Measurements from ENCODE around the gene BIVM. TPM values are rescaled to one million over a fixed set of nuclear protein-coding genes. Genes with fewer than 3 reads are reported as not detected.

Gene BIVM
- total RNA-seq, 4 donors from 2014 or later = 5.4 to 16.0 (median 7.7) TPM

- intact Hi-C loops (cut with DNase I; ENCODE audit: low total_unique reads) = no loop called here
- no peak overlapping the region for H3K4me3 ChIP-seq (ENCODE audit: low read depth, poor library complexity, severe bottlenecking)
- WGBS, 2 donors = 96 to 100% methylated on average over 1 of the region's 1 CpG
- no peak for TF ChIP-seq CTCF (IDR thresholded peaks at IDR 0.05)
- no peak for TF ChIP-seq POLR2A (IDR thresholded peaks at IDR 0.05)
- no peak for DNase-seq (ENCODE audit: low spot score in 2 of 2)
Measured at GRCh38 chr13:102817241-102817640, 18.3 kb downstream of the BIVM start.

- intact Hi-C loops (cut with DNase I; ENCODE audit: low total_unique reads) = no loop called here
- TF ChIP-seq POLR2A (IDR thresholded peaks at IDR 0.05) (no peak), CTCF (IDR thresholded peaks at IDR 0.05) (no peak)
- no peak for DNase-seq (ENCODE audit: low spot score in 2 of 2)
- no peak overlapping the region for H3K4me3 ChIP-seq (ENCODE audit: low read depth, poor library complexity, severe bottlenecking)
Measured at GRCh38 chr13:102817907-102818306, 19.0 kb downstream of the BIVM start.

GRCh38 chr13:102825400-102825799 lies 26.5 kb downstream of the BIVM start:
- TF ChIP-seq POLR2A (IDR thresholded peaks at IDR 0.05) (no peak), CTCF (IDR thresholded peaks at IDR 0.05) (no peak)
- intact Hi-C loops (cut with DNase I; ENCODE audit: low total_unique reads) = no loop called here
- DNase-seq (ENCODE audit: low spot score in 2 of 2) = no peak
- H3K4me3 ChIP-seq (ENCODE audit: low read depth, poor library complexity, severe bottlenecking) = no peak overlapping the region
- WGBS, 2 donors = 87 to 96% methylated on average over 4 of the region's 4 CpGs

GRCh38 chr13:102825921-102826706 lies 27.2 kb downstream of the BIVM start:
- intact Hi-C loops (cut with DNase I; ENCODE audit: low total_unique reads) = no loop called here
- DNase-seq (ENCODE audit: low spot score in 2 of 2) = no peak
- 72 to 75% methylated on average over 8 of the region's 8 CpGs for WGBS, 2 donors
- no peak for TF ChIP-seq POLR2A (IDR thresholded peaks at IDR 0.05)
- H3K4me3 ChIP-seq (ENCODE audit: low read depth, poor library complexity, severe bottlenecking) = no peak overlapping the region

GRCh38 chr13:102830646-102831045 lies 31.7 kb downstream of the BIVM start:
- DNase-seq (ENCODE audit: low spot score in 2 of 2) = no peak
- no peak overlapping the region for H3K4me3 ChIP-seq (ENCODE audit: low read depth, poor library complexity, severe bottlenecking)
- 33 to 44% methylated on average over 4 of the region's 4 CpGs for WGBS, 2 donors
- intact Hi-C loops (cut with DNase I; ENCODE audit: low total_unique reads) = no loop called here
- no peak for TF ChIP-seq CTCF (IDR thresholded peaks at IDR 0.05)
- no peak for TF ChIP-seq POLR2A (IDR thresholded peaks at IDR 0.05)

- intact Hi-C loops (cut with DNase I; ENCODE audit: low total_unique reads) = no loop called here
- 94 to 97% methylated on average over 4 of the region's 4 CpGs for WGBS, 2 donors
- TF ChIP-seq CTCF (IDR thresholded peaks at IDR 0.05) (no peak), POLR2A (IDR thresholded peaks at IDR 0.05) (no peak)
- no peak overlapping the region for H3K4me3 ChIP-seq (ENCODE audit: low read depth, poor library complexity, severe bottlenecking)
- no peak for DNase-seq (ENCODE audit: low spot score in 2 of 2)
Measured at GRCh38 chr13:102836471-102836870, 37.6 kb downstream of the BIVM start.
